ENCODE results near the gene DGKI.

GRCh38 chr7:137753575-137753947 lies 93.2 kb downstream of the DGKI start:
- TF ChIP-seq, protein P1, sequence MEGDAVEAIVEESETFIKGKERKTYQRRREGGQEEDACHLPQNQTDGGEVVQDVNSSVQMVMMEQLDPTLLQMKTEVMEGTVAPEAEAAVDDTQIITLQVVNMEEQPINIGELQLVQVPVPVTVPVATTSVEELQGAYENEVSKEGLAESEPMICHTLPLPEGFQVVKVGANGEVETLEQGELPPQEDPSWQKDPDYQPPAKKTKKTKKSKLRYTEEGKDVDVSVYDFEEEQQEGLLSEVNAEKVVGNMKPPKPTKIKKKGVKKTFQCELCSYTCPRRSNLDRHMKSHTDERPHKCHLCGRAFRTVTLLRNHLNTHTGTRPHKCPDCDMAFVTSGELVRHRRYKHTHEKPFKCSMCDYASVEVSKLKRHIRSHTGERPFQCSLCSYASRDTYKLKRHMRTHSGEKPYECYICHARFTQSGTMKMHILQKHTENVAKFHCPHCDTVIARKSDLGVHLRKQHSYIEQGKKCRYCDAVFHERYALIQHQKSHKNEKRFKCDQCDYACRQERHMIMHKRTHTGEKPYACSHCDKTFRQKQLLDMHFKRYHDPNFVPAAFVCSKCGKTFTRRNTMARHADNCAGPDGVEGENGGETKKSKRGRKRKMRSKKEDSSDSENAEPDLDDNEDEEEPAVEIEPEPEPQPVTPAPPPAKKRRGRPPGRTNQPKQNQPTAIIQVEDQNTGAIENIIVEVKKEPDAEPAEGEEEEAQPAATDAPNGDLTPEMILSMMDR (IDR thresholded peaks at IDR 0.05) = no peak
- TF ChIP-seq POLR2A (IDR thresholded peaks at IDR 0.05) (no peak), EP300 (IDR thresholded peaks at IDR 0.05) (no peak)

Measured in suprapubic skin (tissue), 3 donors.